GM19023 (cell line): Measurements from ENCODE around the gene STX8.

Experiments
- ATAC-seq: cut with Tn5 transposase; IDR thresholded peaks from one replicate; pipeline ENCODE4 v1.9.1; 2021; ENCODE audit warnings: mild to moderate bottlenecking, moderate library complexity; ENCODE audit not compliant: unreplicated experiment

STX8 gene

DNA sequence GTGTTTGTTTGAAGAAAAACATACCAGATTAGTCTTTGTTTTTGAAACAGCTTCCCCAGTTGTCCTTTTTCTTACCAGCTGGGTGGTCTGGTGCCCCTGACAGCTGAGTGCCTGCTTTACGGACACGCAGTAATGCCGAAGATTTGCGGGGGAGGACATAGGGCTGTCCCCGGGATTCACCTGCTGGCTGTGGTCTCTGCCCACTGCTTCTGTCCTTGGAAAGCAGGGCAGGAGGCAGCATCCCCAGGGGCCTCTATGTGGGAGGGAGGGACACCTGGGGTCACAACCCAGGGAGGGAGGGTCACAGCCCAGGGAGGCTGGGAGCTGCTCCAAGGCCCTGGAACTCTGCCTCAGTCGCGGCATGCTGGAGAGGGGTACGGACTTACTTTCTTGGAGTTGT, 332.6 kb downstream of the STX8 start:
- no peak for ATAC-seq

- ATAC-seq, result no peak
These were observed 333.1 kb downstream of the STX8 start for GRCh38 chr17:9242497-9242881.

DNA sequence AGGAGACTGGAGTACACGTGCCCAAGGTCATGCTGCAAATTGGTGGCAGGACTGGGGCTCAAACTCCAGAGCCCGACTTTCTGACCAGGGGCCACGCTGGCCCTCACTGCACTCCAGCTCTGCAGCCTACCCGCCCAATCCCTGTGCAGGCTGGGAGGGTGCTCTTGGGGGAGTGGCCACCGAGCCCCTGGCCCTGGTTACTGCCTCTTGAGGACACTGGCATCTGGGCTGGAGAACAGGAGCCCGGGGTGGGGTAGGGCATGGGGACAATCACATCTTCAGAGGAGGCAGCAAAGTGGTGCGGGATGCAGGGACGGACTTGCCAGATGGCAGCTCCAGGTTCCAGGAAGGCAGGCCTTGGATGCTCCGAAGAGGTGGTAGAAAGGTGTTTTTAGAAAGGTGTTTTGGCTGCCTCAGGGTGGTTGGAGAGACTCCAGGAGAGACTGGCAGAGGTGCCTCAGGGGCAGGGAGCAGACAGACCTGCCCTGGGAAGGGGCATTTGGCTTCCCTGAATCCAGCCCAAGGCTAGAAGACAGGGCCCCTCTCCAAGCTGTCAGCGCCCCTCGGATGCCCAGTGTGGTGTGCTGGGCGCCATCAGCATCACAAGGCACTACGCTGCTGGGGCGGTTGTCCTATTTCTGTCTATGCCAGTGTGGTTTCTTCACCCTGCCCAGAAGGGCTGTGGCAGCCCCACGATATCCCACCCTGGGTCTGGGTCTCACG, 333.7 kb downstream of the STX8 start:
- ATAC-seq, result no peak

DNA sequence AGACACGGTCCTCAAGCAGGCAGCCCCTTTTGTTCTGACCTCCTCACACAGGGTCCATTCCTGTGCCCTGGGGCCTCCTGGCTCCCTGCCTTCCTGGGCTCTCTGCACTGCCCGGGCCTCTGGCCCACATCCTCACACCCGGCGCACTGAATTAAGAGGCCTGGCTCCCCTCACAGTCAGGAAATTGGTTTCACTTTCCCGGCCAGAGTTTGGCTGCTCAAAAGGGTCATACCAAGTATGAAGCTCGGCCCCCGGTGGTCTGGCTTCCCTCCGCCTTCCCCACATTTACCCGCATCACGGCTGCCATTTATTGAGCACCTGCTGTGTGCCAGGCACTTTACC, 334.3 kb downstream of the STX8 start:
- no peak for ATAC-seq

GRCh38 chr17:9240659-9241370, 334.8 kb downstream of the STX8 start:
- ATAC-seq, result no peak

DNA sequence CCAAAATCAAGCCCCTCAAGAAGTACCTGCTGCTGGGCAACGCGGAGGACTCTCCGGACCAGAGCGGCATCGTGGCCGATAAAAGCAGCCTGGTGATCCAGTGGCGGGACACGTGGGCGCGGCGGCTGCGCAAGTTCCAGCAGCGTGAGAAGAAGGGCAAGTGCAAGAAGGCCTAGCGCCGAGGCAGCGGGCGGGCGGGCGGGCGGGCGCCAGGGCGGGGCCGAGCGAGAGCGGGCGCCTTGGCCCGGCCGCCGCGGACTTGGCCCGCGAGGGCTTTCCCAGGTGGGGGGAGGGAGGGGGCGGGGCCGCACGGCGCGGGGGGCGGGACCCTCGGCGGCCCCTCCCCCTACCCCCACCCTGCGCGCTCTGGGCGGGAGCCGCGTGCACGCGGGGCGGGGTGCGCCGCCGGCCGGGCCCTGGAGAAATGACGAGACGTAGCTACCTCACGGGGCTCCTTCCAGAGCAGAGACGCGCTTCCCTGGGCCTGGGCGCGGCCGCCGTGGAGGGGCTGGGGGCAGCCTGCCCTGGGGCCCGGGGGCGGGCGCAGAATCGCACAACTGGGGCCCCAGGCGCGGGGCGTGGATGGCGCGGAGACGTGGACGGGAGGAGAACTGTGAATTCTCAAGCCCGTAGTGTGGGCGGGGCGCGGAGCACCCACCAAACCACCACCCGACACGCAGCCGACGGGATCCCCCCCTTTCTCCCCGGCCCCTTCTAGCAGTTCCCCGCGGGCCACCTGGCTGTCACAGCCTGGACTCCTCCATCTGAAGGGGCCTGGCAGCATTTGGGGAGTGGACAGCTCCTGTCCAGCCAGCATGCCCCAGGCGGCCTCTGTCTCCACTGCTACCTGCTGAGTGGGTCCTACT, 335.6 kb downstream of the STX8 start:
- ATAC-seq, result peak; percentile 55

GRCh38 chr17:9239246-9239792, 336.3 kb downstream of the STX8 start:
- no peak for ATAC-seq

GRCh38 chr17:9238340-9239245, 337.0 kb downstream of the STX8 start:
- no peak for ATAC-seq

- no peak for ATAC-seq
These were observed 337.8 kb downstream of the STX8 start for GRCh38 chr17:9237661-9238301.

GRCh38 chr17:9237053-9237410, 338.6 kb downstream of the STX8 start:
- no peak for ATAC-seq

DNA sequence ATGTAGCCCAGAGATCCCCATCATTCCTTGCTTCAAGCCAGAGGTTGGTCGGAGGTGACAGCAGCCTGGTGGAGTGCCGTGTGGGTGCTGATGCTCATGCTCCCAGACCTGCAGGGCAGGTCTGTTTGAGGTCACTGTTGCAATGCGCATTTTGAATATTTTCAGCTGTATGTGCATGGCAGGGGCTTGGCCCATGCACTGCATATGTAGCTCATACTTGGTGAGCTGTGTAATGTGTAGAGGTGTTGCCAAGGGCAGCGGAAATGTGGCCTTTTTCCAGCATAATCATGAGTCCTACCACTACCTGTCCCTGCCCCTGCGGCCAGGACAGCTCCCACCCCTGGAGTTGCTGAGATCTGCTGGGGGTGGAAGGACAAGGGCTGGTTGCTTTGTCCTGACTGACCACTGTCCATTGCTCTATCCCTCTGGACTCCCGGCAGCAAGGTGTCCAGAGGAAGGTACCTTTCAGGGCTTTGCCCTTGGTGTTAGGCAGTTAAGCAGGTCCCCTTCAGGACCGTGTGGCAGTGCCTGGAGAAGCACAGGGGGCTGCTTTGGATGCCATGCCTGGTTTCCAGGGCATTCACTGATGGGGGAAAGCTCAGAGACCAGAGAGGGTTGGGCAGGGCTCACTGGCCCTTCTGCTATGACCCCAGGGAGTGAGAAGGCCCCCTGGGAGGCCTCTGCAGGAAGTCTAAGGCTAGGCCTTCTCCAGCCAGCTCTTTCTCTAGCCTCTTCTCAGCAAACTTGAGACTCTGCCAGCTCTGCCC, 339.2 kb downstream of the STX8 start:
- no peak for ATAC-seq

GRCh38 chr17:9235346-9235745, 340.3 kb downstream of the STX8 start:
- ATAC-seq, result no peak

DNA sequence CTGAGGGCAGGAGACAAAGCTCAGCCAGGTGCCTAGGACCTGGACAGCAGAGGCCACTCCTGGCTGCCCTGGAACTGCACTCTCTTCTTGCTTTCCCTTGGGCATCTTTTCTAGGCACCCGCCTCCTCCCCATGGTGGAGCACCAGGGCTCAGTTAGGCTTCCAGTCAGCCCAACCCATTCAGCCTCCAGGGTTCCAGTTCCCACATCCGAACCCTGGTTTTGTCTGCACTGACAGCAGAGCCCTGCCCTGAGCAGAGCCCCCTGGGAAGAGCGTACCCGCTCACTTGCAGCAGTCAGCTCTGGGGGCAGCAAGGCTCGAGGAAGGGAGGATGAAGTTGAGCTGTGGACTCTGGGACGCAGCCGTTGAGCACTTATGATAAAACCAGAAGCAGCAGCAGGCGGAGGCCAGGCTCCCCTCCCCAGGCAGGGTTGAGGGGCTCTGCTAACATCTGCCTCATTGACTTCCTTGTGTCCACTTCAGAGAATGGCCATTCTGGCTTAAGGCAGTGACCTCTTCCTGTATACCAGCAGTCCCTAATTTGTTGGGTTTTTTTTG, 341.2 kb downstream of the STX8 start:
- no peak for ATAC-seq

- no peak for ATAC-seq
These were observed 341.9 kb downstream of the STX8 start for GRCh38 chr17:9233761-9234160.

- ATAC-seq, result no peak
These were observed 342.4 kb downstream of the STX8 start for GRCh38 chr17:9233271-9233599.

GRCh38 chr17:9232591-9233270, 342.9 kb downstream of the STX8 start:
- no peak for ATAC-seq

DNA sequence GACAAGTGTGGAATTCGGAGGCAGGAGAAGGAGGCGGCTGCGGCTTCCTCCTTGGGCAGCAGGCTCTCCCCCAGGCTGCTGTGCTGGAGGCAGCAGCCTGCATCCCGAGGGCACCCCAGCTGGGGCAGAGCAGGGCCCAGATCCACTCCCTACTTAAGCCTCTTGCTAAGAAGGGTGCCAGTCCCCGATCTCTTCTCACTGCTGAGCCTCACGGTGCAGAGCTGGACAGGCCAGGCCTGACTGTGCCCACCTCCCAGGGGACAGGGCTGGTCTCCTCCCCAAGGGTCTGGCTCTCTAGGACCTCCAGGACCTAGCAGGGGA, 343.5 kb downstream of the STX8 start:
- ATAC-seq, result no peak

DNA sequence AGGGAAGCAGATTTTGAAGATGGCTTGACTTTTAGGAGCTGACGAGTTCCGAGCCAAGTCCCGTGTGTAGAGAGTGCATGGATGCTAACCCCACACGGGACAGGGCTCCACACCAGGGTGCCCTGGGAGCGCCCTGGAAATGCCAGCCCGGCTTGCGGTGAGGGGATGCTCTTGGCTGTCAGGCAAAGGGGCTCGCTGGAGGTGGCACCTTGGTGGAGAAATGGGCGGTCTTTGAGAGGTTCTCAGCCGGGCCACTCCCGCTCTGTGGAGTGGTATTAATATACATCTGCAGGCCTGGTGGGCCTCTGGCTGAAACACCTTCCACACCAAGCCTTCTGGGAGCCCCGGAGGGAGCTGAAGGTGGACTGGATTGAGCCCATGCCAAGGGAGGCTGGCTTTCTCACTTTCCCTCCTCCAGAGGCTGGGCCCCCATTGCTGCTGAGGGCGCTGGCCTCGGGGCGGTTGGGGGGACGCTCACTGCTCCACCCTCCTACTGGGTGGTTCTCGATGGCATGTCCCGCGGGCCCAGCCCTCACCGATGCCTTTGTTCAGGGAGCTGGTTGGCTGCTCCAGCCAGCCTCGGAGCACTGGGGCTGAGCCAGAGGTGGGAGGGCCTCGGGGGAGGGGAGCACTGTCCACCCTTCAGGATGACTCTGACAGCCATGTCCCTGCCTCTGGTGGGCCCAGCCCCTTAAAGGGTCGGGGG, 344.0 kb downstream of the STX8 start:
- ATAC-seq, result no peak
